Measurements from ENCODE around the gene ERBB2.

Gene ERBB2

GRCh38 chr17:39666231-39666600 lies 33.6 kb upstream of the ERBB2 start:
- no peak for DNase-seq

- DNase-seq: no peak
These were observed 33.1 kb upstream of the ERBB2 start for GRCh38 chr17:39666601-39667261.

GRCh38 chr17:39667262-39667944 lies 32.5 kb upstream of the ERBB2 start:
- DNase-seq: peak in 1 of 2 donors; percentile 21

- peak; percentile 64 to 71 for DNase-seq
These were observed 31.6 kb upstream of the ERBB2 start, which contains the start of gene PNMT for GRCh38 chr17:39667945-39668924. Gene PNMT (plus strand): TSS chr17:39668453. CDS start chr17:39668476, 23 bp downstream.

GRCh38 chr17:39669897-39670735 lies 29.7 kb upstream of the ERBB2 start:
- no peak for DNase-seq

- DNase-seq: no peak
These were observed 29.1 kb upstream of the ERBB2 start for GRCh38 chr17:39670746-39671145.

- no peak for DNase-seq
These were observed 28.0 kb upstream of the ERBB2 start for GRCh38 chr17:39671651-39672521.

GRCh38 chr17:39672522-39673334 lies 27.1 kb upstream of the ERBB2 start:
- DNase-seq: no peak

- DNase-seq: no peak
These were observed 26.4 kb upstream of the ERBB2 start for GRCh38 chr17:39673335-39674081.

- DNase-seq: no peak
These were observed 25.7 kb upstream of the ERBB2 start for GRCh38 chr17:39674179-39674578.

- DNase-seq: no peak
These were observed 25.0 kb upstream of the ERBB2 start for GRCh38 chr17:39674702-39675389.

- DNase-seq: no peak
These were observed 24.3 kb upstream of the ERBB2 start for GRCh38 chr17:39675390-39676082.

- DNase-seq: peak; percentile 67 to 74
These were observed 23.6 kb upstream of the ERBB2 start for GRCh38 chr17:39676198-39676819.

GRCh38 chr17:39677072-39677471 lies 22.8 kb upstream of the ERBB2 start:
- no peak for DNase-seq

- no peak for DNase-seq
These were observed 22.1 kb upstream of the ERBB2 start for GRCh38 chr17:39677542-39678339.

- DNase-seq: no peak
These were observed 21.3 kb upstream of the ERBB2 start for GRCh38 chr17:39678340-39679116.
